GM12874 (cell line): ENCODE measurements around the gene NFIA.

ENCODE experiments used
- CTCF ChIP-seq: IDR thresholded peaks from 2 replicates; pipeline ENCODE4 v1.5.1; 2011; ENCODE audit warnings: low read depth, mild to moderate bottlenecking, control low read depth, low read length, moderate library complexity; ENCODE audit not compliant: insufficient read depth

NFIA gene

GRCh38 chr1:61287014-61287413 is 204.7 kb downstream of the NFIA start:
- no peak for TF ChIP-seq CTCF

DNA sequence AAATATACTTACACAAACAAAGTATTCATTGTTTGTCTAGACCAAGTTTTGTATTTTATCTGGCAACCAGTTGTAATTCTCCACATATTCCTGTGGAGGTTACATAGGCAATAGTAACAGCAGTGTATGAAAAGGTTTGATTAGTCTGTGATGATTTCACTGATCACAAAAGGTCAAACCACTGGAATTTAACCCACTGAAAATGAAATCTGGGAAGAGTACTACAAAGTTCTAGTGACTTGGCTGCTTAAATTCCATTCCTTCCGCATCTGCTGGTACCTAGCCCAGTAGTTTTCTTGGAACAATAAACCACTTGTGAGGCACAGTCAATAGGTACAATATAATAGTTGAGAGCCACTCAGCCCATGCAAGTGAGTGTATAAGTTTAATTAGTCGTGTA is 205.4 kb downstream of the NFIA start:
- no peak for TF ChIP-seq CTCF

GRCh38 chr1:61289232-61290098 is 207.1 kb downstream of the NFIA start:
- no peak for TF ChIP-seq CTCF

- TF ChIP-seq CTCF: no peak
Observed at GRCh38 chr1:61290525-61290924, 208.2 kb downstream of the NFIA start.

DNA sequence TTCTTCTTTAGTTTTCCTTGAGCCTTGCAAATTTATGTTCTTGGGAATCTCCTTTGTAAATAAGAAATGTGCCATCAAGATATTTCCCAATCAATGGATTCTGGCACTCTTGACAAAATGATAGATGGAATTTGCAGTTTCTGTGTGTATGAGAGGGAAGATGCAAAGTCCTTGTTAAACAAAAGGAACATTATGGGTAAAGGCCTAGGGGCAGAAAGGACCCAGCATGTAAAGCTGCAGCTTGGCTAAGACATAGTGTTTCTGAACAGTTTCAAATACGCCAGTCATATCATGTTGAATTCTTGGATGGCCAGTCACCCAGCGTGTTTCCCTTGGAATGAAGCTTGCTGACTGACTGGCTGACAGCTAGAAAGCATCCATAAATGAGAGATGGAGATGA is 210.8 kb downstream of the NFIA start:
- no peak for TF ChIP-seq CTCF

- TF ChIP-seq CTCF: no peak
Observed at GRCh38 chr1:61293986-61294504, 211.7 kb downstream of the NFIA start.

GRCh38 chr1:61294930-61295329 is 212.6 kb downstream of the NFIA start:
- TF ChIP-seq CTCF: no peak
